OCI-LY3 (cell line): Measurements from ENCODE around the gene LAMB4.

ENCODE experiments used
- CTCF ChIP-seq: fragments of 200-600, 300-600 bp; sonication (generic); IDR thresholded peaks from 2 replicates; pipeline ENCODE4 v1.5.1; 2014; ENCODE audit warnings: antibody characterized with exemption, low read length, low read depth
- EZH2phosphoT487 ChIP-seq: fragments of 200-600 bp; shearing (Covaris generic); IDR thresholded peaks from 2 replicates; pipeline ENCODE4 v1.6.1; 2018; ENCODE audit warnings: antibody characterized with exemption, mixed run types, low read depth

GRCh38 chr7:108015740-108016139 lies 114.4 kb downstream of the LAMB4 start:
- TF ChIP-seq CTCF (no peak), EZH2phosphoT487 (no peak)
